WTC11 (cell line): Measurements from ENCODE around the gene MR1.

Source experiments
- CTCF ChIP-seq: fragments of 200-600 bp; IDR thresholded peaks from 2 replicates; pipeline ENCODE4 v1.8.0; 2022; ENCODE audit warnings: antibody characterized with exemption
- FOXK1 ChIP-seq: sonication (generic); formaldehyde crosslinking; IDR thresholded peaks from 2 replicates; pipeline ENCODE4 v1.8.0; 2022; ENCODE audit warnings: mild to moderate bottlenecking, moderate library complexity, missing genetic modification reagents
- SP1 ChIP-seq: sonication (generic); formaldehyde crosslinking; conservative IDR thresholded peaks from 2 replicates; pipeline ENCODE4 v1.8.1; 2022; ENCODE audit warnings: missing genetic modification reagents
- ZNF138 ChIP-seq: sonication (generic); formaldehyde crosslinking; conservative IDR thresholded peaks from 2 replicates; pipeline ENCODE4 v1.8.1; 2022; ENCODE audit warnings: mild to moderate bottlenecking, moderate library complexity, missing genetic modification reagents
- ZNF232 ChIP-seq: sonication (generic); formaldehyde crosslinking; IDR thresholded peaks from 2 replicates; pipeline ENCODE4 v1.8.0; 2022; ENCODE audit warnings: mild to moderate bottlenecking, missing genetic modification reagents

GRCh38 chr1:181021811-181022434, 11.9 kb upstream of the MR1 start:
- TF ChIP-seq FOXK1 (CRISPR knock-in tag) (peak; percentile 15; the same call in 1 of the 2 replicates), CTCF (no peak), ZNF232 (CRISPR knock-in tag) (no peak), SP1 (CRISPR knock-in tag) (no peak), ZNF138 (no peak)
